K562 (cell line): ENCODE measurements around the gene RPS10. TPM values are rescaled to one million over a fixed set of nuclear protein-coding genes. Genes with fewer than 3 reads are reported as not detected.

ENCODE experiments used
- ADNP ChIP-seq: fragments of 200-800 bp; sonication (Bioruptor generic); IDR thresholded peaks from 2 replicates; pipeline ENCODE4 v1.6.1; 2016; ENCODE audit warnings: missing genetic modification characterization, missing compliant biosample characterization
- CEBPZ ChIP-seq: fragments of 150-350 bp; IDR thresholded peaks from 2 replicates; pipeline ENCODE4 v1.6.1; 2014; ENCODE audit warnings: low read depth, mild to moderate bottlenecking, low read length, borderline replicate concordance
- CHAMP1 ChIP-seq: fragments of 450-650 bp; IDR thresholded peaks from 2 replicates; pipeline ENCODE4 v1.6.1; 2016; ENCODE audit warnings: mild to moderate bottlenecking
- DACH1 ChIP-seq: fragments of 450-650 bp; IDR thresholded peaks from 2 replicates; pipeline ENCODE4 v1.6.1; 2018; ENCODE audit not compliant: partially characterized antibody
- IRF2 ChIP-seq: sonication (generic); formaldehyde crosslinking; IDR thresholded peaks from 2 replicates; pipeline ENCODE4 v1.8.1; 2022; ENCODE audit warnings: mild to moderate bottlenecking, missing genetic modification reagents
- L3MBTL2 ChIP-seq: fragments of 450-650 bp; IDR thresholded peaks from 2 replicates; pipeline ENCODE4 v1.6.1; 2016; ENCODE audit warnings: mild to moderate bottlenecking, moderate library complexity
- POLR2A ChIP-seq: fragments of 450-650 bp; conservative IDR thresholded peaks from 2 replicates; pipeline ENCODE4 v1.6.1; 2016
- STAT5B ChIP-seq: fragments of 250-450 bp; sonication (Bioruptor Pico); IDR thresholded peaks from 2 replicates; pipeline ENCODE4 v1.8.0; 2021; ENCODE audit warnings: mild to moderate bottlenecking, inconsistent platforms
- TGIF2 ChIP-seq: sonication (generic); formaldehyde crosslinking; IDR thresholded peaks from 2 replicates; pipeline ENCODE4 v1.8.1; 2022; ENCODE audit warnings: mild to moderate bottlenecking, missing genetic modification reagents, moderate library complexity
- THAP7 ChIP-seq: fragments of 250-450 bp; sonication (Bioruptor Pico); IDR thresholded peaks from 2 replicates; pipeline ENCODE4 v1.5.0; 2021
- TRIM24 ChIP-seq, 2 experiments: fragments of 450-650 bp; IDR thresholded peaks; 2 replicates each; pipeline ENCODE4 v1.6.1; 2016
- ZBTB43 ChIP-seq: sonication (generic); formaldehyde crosslinking; IDR thresholded peaks from 2 replicates; pipeline ENCODE4 v1.8.0; 2023; ENCODE audit warnings: mild to moderate bottlenecking, missing genetic modification reagents
- ZMIZ1 ChIP-seq, 2 experiments: fragments of 150-350 bp in 1 of 2; IDR thresholded peaks; 2 replicates each; pipeline ENCODE4 v1.6.1; 2012 to 2016; ENCODE audit warnings: low read depth in 2 of 2, low read length in 2 of 2, mild to moderate bottlenecking in 1 of 2, moderate library complexity in 1 of 2
- ZNF146 ChIP-seq: IDR thresholded peaks from one replicate; pipeline ENCODE4 v1.6.1; 2018; ENCODE audit warnings: missing compliant biosample characterization; ENCODE audit not compliant: unreplicated experiment
- ZNF263 ChIP-seq: sonication (generic); formaldehyde crosslinking; IDR thresholded peaks from 2 replicates; pipeline ENCODE4 v1.8.0; 2022; ENCODE audit warnings: mild to moderate bottlenecking, missing genetic modification reagents, borderline replicate concordance
- polyA plus RNA-seq, 8 experiments: library from polyadenylated mRNA; depleted of rRNA in 4 of 8; stranded (reverse) in 5 of 8; unstranded in 3 of 8; fragments of >200 nt; fragmentation: Nextera tagmentation in 2 of 8; fragmentation: Illumina TruSeq in 1 of 8; extraction: Ambion mirVana in 2 of 8; extraction: Trizol in 1 of 8; gene quantifications; 2 replicates each; pipeline versions ENCODE4 v1.2.1 to v1.2.3, GENCODE V29; 2011 to 2014; ENCODE audit warnings: inconsistent platforms in 1 of 8, missing spikeins in 1 of 8
- total RNA-seq, 7 experiments: library from RNA; depleted of rRNA in 6 of 7; stranded (reverse); fragments of >200 nt in 6 of 7; fragmentation: Illumina TruSeq in 2 of 7; extraction: Trizol in 2 of 7; gene quantifications; 2 replicates each; pipeline versions ENCODE4 v1.2.1 to v1.2.3, GENCODE V29; 2011 to 2021; ENCODE audit warnings: low replicate concordance in 1 of 7

RPS10 gene
- total and polyA plus RNA-seq, 9 of the 15 experiments (the other 6 are each of a cell fraction or from before 2014, with no cell fraction given): 2,680 to 5,251 (median 3,876) TPM

- TF ChIP-seq DACH1 (peak; percentile 39), ZNF146 (no peak), ADNP (tag) (no peak), ZMIZ1 (IDR thresholded peaks at IDR 0.05; ENCODE audit: low read depth in 2 of 2, low read length in 2 of 2) (peak in 1 of 2 experiments; percentile 69; a peak in 2 of 4 replicates), STAT5B (CRISPR knock-in tag) (no peak), CHAMP1 (no peak; the same call in 1 of the 2 replicates), POLR2A (peak; percentile 99), TGIF2 (CRISPR knock-in tag) (no peak), TRIM24 (IDR thresholded peaks at IDR 0.05) (peak in 1 of 2 experiments; percentile 48; a peak in 1 of 4 replicates), ZNF263 (CRISPR knock-in tag) (peak; percentile 56; the same call in 1 of the 2 replicates), ZBTB43 (CRISPR knock-in tag) (peak; percentile 63; the same call in 1 of the 2 replicates), THAP7 (CRISPR knock-in tag) (0 out of 2 replicates have a peak, but pooled peaks have one; percentile 30), L3MBTL2 (peak; percentile 78), CEBPZ (no peak), IRF2 (no peak)
These were observed at the start of gene RPS10 (continued) for GRCh38 chr6:34425498-34426410.
